Measurements from ENCODE around the gene PIK3R3.

PIK3R3 gene

GRCh38 chr1:46077644-46078043 is 54.8 kb downstream of the PIK3R3 start:
- Histone ChIP-seq H3K79me2 (ENCODE audit: insufficient read depth, low read length) (peaks cover 65% of the 10 kb centered on the region), H3K4me3 (ENCODE audit: low read length, poor library complexity, severe bottlenecking) (no peak overlapping the region), H3F3A (ENCODE audit: low read depth) (no peaks in the 10 kb centered on the region)

DNA sequence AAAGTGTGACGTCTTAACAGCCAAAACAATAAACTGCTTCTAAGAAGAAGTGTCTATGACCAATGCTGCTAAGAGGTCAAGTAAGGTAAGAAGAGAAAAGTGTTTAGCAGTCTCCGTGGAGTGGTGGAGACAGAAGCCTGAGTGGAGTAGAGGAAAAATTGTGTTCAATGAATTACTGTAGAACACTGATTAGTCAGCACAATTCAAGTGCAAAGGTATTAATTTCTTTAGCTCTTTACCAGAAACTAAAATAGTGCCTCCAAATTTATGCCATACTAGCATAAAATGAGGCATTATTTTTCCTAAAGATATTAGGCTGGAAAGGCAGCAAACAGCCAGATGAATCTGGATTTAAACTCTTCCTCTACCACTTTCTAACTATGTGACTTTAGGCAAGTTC is 56.1 kb downstream of the PIK3R3 start:
- H3K4me1 ChIP-seq (ENCODE audit: insufficient read depth, low read length, poor library complexity, severe bottlenecking) = no peaks in the 10 kb centered on the region
- no peak overlapping the region for H3K9ac ChIP-seq (ENCODE audit: low read depth, low read length, poor library complexity, severe bottlenecking)
- no peak overlapping the region for H3K4me2 ChIP-seq (ENCODE audit: low read depth, low read length, poor library complexity, severe bottlenecking)
- no peaks in the 10 kb centered on the region for H3K27me3 ChIP-seq (ENCODE audit: insufficient read depth, low read length, poor library complexity, severe bottlenecking)
- peaks cover 38% of the 10 kb centered on the region for H4K20me1 ChIP-seq (ENCODE audit: insufficient read depth, low read length, poor library complexity, severe bottlenecking)
- no peaks in the 10 kb centered on the region for H3K9me2 ChIP-seq (replicated peaks; ENCODE audit: low read depth, low read length)
- TF ChIP-seq, protein P1, sequence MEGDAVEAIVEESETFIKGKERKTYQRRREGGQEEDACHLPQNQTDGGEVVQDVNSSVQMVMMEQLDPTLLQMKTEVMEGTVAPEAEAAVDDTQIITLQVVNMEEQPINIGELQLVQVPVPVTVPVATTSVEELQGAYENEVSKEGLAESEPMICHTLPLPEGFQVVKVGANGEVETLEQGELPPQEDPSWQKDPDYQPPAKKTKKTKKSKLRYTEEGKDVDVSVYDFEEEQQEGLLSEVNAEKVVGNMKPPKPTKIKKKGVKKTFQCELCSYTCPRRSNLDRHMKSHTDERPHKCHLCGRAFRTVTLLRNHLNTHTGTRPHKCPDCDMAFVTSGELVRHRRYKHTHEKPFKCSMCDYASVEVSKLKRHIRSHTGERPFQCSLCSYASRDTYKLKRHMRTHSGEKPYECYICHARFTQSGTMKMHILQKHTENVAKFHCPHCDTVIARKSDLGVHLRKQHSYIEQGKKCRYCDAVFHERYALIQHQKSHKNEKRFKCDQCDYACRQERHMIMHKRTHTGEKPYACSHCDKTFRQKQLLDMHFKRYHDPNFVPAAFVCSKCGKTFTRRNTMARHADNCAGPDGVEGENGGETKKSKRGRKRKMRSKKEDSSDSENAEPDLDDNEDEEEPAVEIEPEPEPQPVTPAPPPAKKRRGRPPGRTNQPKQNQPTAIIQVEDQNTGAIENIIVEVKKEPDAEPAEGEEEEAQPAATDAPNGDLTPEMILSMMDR (conservative IDR thresholded peaks at IDR 0.05; ENCODE audit: low read length) = no peak
- TF ChIP-seq EZH2phosphoT487 (IDR thresholded peaks at IDR 0.05; ENCODE audit: borderline replicate concordance) = no peak
- H3K79me2 ChIP-seq (ENCODE audit: insufficient read depth, low read length) = peaks cover 58% of the 10 kb centered on the region
- H2AFZ ChIP-seq (ENCODE audit: low read length) = no peak overlapping the region
- H3K9me3 ChIP-seq (ENCODE audit: insufficient read depth, low read depth, low read length) = no peaks in the 10 kb centered on the region
- H3K36me3 ChIP-seq (ENCODE audit: insufficient read depth, low read length) = peaks cover 71% of the 10 kb centered on the region
- no peak overlapping the region for H3K4me3 ChIP-seq (ENCODE audit: low read length, poor library complexity, severe bottlenecking)
- no peaks in the 10 kb centered on the region for H3F3A ChIP-seq (ENCODE audit: low read depth)

More at GRCh38 chr1:46077644-46078043, 54.8 kb downstream of the PIK3R3 start:
- no peak overlapping the region for H3K4me2 ChIP-seq (ENCODE audit: low read depth, low read length, poor library complexity, severe bottlenecking)
- H3K36me3 ChIP-seq (ENCODE audit: insufficient read depth, low read length) = peaks cover 63% of the 10 kb centered on the region
- H3K27me3 ChIP-seq (ENCODE audit: insufficient read depth, low read length, poor library complexity, severe bottlenecking) = no peaks in the 10 kb centered on the region
- H3K9me3 ChIP-seq (ENCODE audit: insufficient read depth, low read depth, low read length) = no peaks in the 10 kb centered on the region
- H2AFZ ChIP-seq (ENCODE audit: low read length) = no peak overlapping the region
- no peaks in the 10 kb centered on the region for H3K4me1 ChIP-seq (ENCODE audit: insufficient read depth, low read length, poor library complexity, severe bottlenecking)
- peaks cover 51% of the 10 kb centered on the region for H4K20me1 ChIP-seq (ENCODE audit: insufficient read depth, low read length, poor library complexity, severe bottlenecking)
- no peak for TF ChIP-seq EZH2phosphoT487 (IDR thresholded peaks at IDR 0.05; ENCODE audit: borderline replicate concordance)
- TF ChIP-seq, protein P1 (conservative IDR thresholded peaks at IDR 0.05; ENCODE audit: low read length) = no peak
- H3K9ac ChIP-seq (ENCODE audit: low read depth, low read length, poor library complexity, severe bottlenecking) = no peak overlapping the region
- no peaks in the 10 kb centered on the region for H3K9me2 ChIP-seq (replicated peaks; ENCODE audit: low read depth, low read length)

DNA sequence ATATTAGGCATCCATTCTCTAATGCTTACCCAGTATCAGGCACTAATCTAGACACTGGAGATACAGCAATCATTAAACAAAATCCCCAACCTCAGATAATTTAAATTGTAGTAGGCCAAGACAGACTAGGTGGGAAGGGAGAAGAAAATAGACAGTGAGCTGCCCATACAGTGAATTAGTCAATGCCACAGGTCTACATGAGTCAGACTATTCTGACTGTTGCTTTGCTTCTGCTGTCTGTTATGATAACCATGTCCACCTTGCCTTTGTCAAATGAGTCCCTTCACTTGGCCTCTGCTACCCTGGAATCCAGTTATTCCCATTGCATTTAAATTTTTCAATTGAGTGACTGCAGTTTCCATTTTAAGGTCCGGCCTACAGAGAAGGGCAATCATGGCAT is 59.5 kb downstream of the PIK3R3 start:
- no peaks in the 10 kb centered on the region for H3K9me3 ChIP-seq (ENCODE audit: insufficient read depth, low read depth, low read length)
- H3F3A ChIP-seq (ENCODE audit: low read depth) = no peaks in the 10 kb centered on the region
- H3K27me3 ChIP-seq (ENCODE audit: insufficient read depth, low read length, poor library complexity, severe bottlenecking) = no peaks in the 10 kb centered on the region
- TF ChIP-seq, protein P1 (conservative IDR thresholded peaks at IDR 0.05; ENCODE audit: low read length) = no peak
- no peak for TF ChIP-seq EZH2phosphoT487 (IDR thresholded peaks at IDR 0.05; ENCODE audit: borderline replicate concordance)
- peaks cover 13% of the 10 kb centered on the region for H4K20me1 ChIP-seq (ENCODE audit: insufficient read depth, low read length, poor library complexity, severe bottlenecking)
- no peaks in the 10 kb centered on the region for H3K4me1 ChIP-seq (ENCODE audit: insufficient read depth, low read length, poor library complexity, severe bottlenecking)
- no peak overlapping the region for H3K4me2 ChIP-seq (ENCODE audit: low read depth, low read length, poor library complexity, severe bottlenecking)
- no peaks in the 10 kb centered on the region for H3K9me2 ChIP-seq (replicated peaks; ENCODE audit: low read depth, low read length)
- H3K79me2 ChIP-seq (ENCODE audit: insufficient read depth, low read length) = peaks cover 39% of the 10 kb centered on the region
- no peak overlapping the region for H3K4me3 ChIP-seq (ENCODE audit: low read length, poor library complexity, severe bottlenecking)
- peaks cover 86% of the 10 kb centered on the region for H3K36me3 ChIP-seq (ENCODE audit: insufficient read depth, low read length)
- H2AFZ ChIP-seq (ENCODE audit: low read length) = no peak overlapping the region
- H3K9ac ChIP-seq (ENCODE audit: low read depth, low read length, poor library complexity, severe bottlenecking) = no peak overlapping the region

Measured in Loucy (cell line).